Tibial nerve (tissue), 4 donors: ENCODE data around the gene DRD4.

Experiments
- EP300 ChIP-seq, 2 donors: sonication (generic); formaldehyde crosslinking; IDR thresholded peaks; one replicate each; pipeline ENCODE4 v1.6.1; 2017; ENCODE audit warnings: antibody characterized with exemption in 2 of 2, mild to moderate bottlenecking in 1 of 2
- POLR2A ChIP-seq, 2 donors: fragments of 450-650 bp; IDR thresholded peaks; one replicate each; pipeline ENCODE4 v1.6.1; 2017; ENCODE audit warnings: antibody characterized with exemption in 2 of 2, mild to moderate bottlenecking in 2 of 2, moderate library complexity in 2 of 2
- TF ChIP-seq, protein P1 (sequence below), 5 experiments: fragments of 200-600 bp in 3 of 5; fragments of 450-650 bp in 2 of 5; sonication (generic) in 3 of 5; IDR thresholded peaks; one replicate each; pipeline ENCODE4 v1.5.1; 2016 to 2019; ENCODE audit warnings: antibody characterized with exemption in 5 of 5, mild to moderate bottlenecking in 3 of 5, moderate library complexity in 2 of 5

- TF ChIP-seq POLR2A (IDR thresholded peaks at IDR 0.05) (no peak), EP300 (IDR thresholded peaks at IDR 0.05) (no peak)
- TF ChIP-seq, protein P1, sequence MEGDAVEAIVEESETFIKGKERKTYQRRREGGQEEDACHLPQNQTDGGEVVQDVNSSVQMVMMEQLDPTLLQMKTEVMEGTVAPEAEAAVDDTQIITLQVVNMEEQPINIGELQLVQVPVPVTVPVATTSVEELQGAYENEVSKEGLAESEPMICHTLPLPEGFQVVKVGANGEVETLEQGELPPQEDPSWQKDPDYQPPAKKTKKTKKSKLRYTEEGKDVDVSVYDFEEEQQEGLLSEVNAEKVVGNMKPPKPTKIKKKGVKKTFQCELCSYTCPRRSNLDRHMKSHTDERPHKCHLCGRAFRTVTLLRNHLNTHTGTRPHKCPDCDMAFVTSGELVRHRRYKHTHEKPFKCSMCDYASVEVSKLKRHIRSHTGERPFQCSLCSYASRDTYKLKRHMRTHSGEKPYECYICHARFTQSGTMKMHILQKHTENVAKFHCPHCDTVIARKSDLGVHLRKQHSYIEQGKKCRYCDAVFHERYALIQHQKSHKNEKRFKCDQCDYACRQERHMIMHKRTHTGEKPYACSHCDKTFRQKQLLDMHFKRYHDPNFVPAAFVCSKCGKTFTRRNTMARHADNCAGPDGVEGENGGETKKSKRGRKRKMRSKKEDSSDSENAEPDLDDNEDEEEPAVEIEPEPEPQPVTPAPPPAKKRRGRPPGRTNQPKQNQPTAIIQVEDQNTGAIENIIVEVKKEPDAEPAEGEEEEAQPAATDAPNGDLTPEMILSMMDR (IDR thresholded peaks at IDR 0.05): no peak
Observed at GRCh38 chr11:687751-688150, 50.7 kb downstream of the DRD4 start.
